NAMALWA (cell line): Measurements from ENCODE around the gene SEC11A.
"Not testable (repeated sequence)": the region's sequence is repeated elsewhere in the genome, so short reads cannot be mapped to it uniquely, and the experiment has no call there.

Experiments
- DNase-seq: peaks from one replicate; pipeline ENCODE4 v3.0.0-alpha.2; 2015; ENCODE audit warnings: low spot score

SEC11A gene

GRCh38 chr15:84737005-84737404, 21.1 kb upstream of the SEC11A start:
- DNase-seq, result no peak

- peak; percentile 70 for DNase-seq
Observed at GRCh38 chr15:84736375-84736774, 20.4 kb upstream of the SEC11A start.

GRCh38 chr15:84735480-84736061, 19.6 kb upstream of the SEC11A start:
- DNase-seq, result not testable (repeated sequence)

- DNase-seq, result peak; percentile 95
Observed at GRCh38 chr15:84734794-84735479, 19.0 kb upstream of the SEC11A start.

GRCh38 chr15:84731774-84732173, 15.8 kb upstream of the SEC11A start:
- no peak for DNase-seq

GRCh38 chr15:84727429-84727828, 11.5 kb upstream of the SEC11A start:
- no peak for DNase-seq

- peak; percentile 25 for DNase-seq
Observed at GRCh38 chr15:84725001-84725491, 9.1 kb upstream of the SEC11A start.

- no peak for DNase-seq
Observed at GRCh38 chr15:84722628-84723027, 6.7 kb upstream of the SEC11A start.

GRCh38 chr15:84721371-84721770, 5.4 kb upstream of the SEC11A start:
- DNase-seq, result no peak

GRCh38 chr15:84715441-84716035, 401 bp downstream of the SEC11A start:
- DNase-seq, result peak; percentile 59

GRCh38 chr15:84714821-84715220, 1.1 kb downstream of the SEC11A start:
- DNase-seq, result no peak

- no peak for DNase-seq
Observed at GRCh38 chr15:84714372-84714771, 1.6 kb downstream of the SEC11A start.

GRCh38 chr15:84703808-84704207, 12.1 kb downstream of the SEC11A start:
- DNase-seq, result no peak

GRCh38 chr15:84702961-84703482, 12.9 kb downstream of the SEC11A start:
- DNase-seq, result no peak

GRCh38 chr15:84699538-84700191, 16.3 kb downstream of the SEC11A start:
- DNase-seq, result no peak

GRCh38 chr15:84697236-84697990, 18.5 kb downstream of the SEC11A start:
- no peak for DNase-seq

GRCh38 chr15:84696757-84697156, 19.2 kb downstream of the SEC11A start:
- DNase-seq, result no peak

- no peak for DNase-seq
Observed at GRCh38 chr15:84690342-84690741, 25.6 kb downstream of the SEC11A start.

- no peak for DNase-seq
Observed at GRCh38 chr15:84689858-84690257, 26.1 kb downstream of the SEC11A start.

GRCh38 chr15:84686446-84686845, 29.5 kb downstream of the SEC11A start:
- DNase-seq, result not testable (repeated sequence)

GRCh38 chr15:84685304-84685703, 30.6 kb downstream of the SEC11A start:
- no peak for DNase-seq

- DNase-seq, result no peak
Observed at GRCh38 chr15:84684092-84684491, 31.8 kb downstream of the SEC11A start.
